K562 (cell line): ENCODE measurements around the gene MAST1. TPM values are rescaled to one million over a fixed set of nuclear protein-coding genes. Genes with fewer than 3 reads are reported as not detected.

Experiments used
- CC2D1A ChIP-seq: fragments of 450-650 bp; IDR thresholded peaks from 2 replicates; pipeline ENCODE4 v1.6.1; 2017; ENCODE audit warnings: mild to moderate bottlenecking
- CHD1 ChIP-seq: fragments of 200-600 bp; sonication (generic); IDR thresholded peaks from one replicate; pipeline ENCODE4 v1.6.1; 2012; ENCODE audit warnings: mild to moderate bottlenecking, moderate library complexity, low read length, inconsistent platforms
- CHD4 ChIP-seq: fragments of 200-600 bp; sonication (generic); IDR thresholded peaks from 3 replicates; pipeline ENCODE4 v1.6.1; 2012; ENCODE audit warnings: low read depth, mild to moderate bottlenecking, mixed read lengths, low read length, inconsistent platforms; ENCODE audit not compliant: insufficient read depth, insufficient replicate concordance, poor library complexity, severe bottlenecking
- ETS2 ChIP-seq: IDR thresholded peaks from 2 replicates; pipeline ENCODE4 v1.6.1; 2016; ENCODE audit warnings: borderline replicate concordance, missing genetic modification characterization, mild to moderate bottlenecking, moderate library complexity, missing compliant biosample characterization; ENCODE audit not compliant: poor library complexity, severe bottlenecking
- ETV6 ChIP-seq, 3 experiments: fragments of 150-350 bp in 1 of 3; sonication (generic) in 1 of 3; formaldehyde crosslinking in 1 of 3; IDR thresholded peaks; 2 replicates each; pipeline versions ENCODE4 v1.6.1 to v1.8.0; 2014 to 2022; ENCODE audit warnings: borderline replicate concordance in 2 of 3, low read depth in 2 of 3, antibody characterized with exemption in 1 of 3, low read length in 1 of 3, mild to moderate bottlenecking in 1 of 3, missing genetic modification reagents in 1 of 3
- FOSL1 ChIP-seq: fragments of 200-800 bp; sonication (Bioruptor generic); conservative IDR thresholded peaks from 2 replicates; pipeline ENCODE4 v1.6.1; 2016; ENCODE audit warnings: missing genetic modification characterization, missing compliant biosample characterization
- GATA2 ChIP-seq: sonication (generic); formaldehyde crosslinking; IDR thresholded peaks from 2 replicates; pipeline ENCODE4 v1.4.0; 2020; ENCODE audit warnings: mild to moderate bottlenecking, missing genetic modification reagents
- KAT8 ChIP-seq: fragments of 450-650 bp; IDR thresholded peaks from 2 replicates; pipeline ENCODE4 v1.6.1; 2016; ENCODE audit warnings: low read depth, mild to moderate bottlenecking
- KLF1 ChIP-seq: fragments of 450-650 bp; IDR thresholded peaks from 2 replicates; pipeline ENCODE4 v1.6.1; 2016; ENCODE audit warnings: missing genetic modification characterization, missing compliant biosample characterization
- PCBP2 ChIP-seq: fragments of 200-400 bp; formaldehyde crosslinking; IDR thresholded peaks from 2 replicates; pipeline ENCODE4 v1.6.1; 2018; ENCODE audit warnings: low read length, low read depth, mild to moderate bottlenecking, moderate library complexity; ENCODE audit not compliant: poor library complexity, severe bottlenecking
- SRSF7 ChIP-seq: fragments of 200-400 bp; formaldehyde crosslinking; optimal IDR thresholded peaks from 2 replicates; pipeline ENCODE3; 2017; ENCODE audit warnings: mild to moderate bottlenecking, low read depth, low read length
- STAG1 ChIP-seq: sonication (generic); formaldehyde crosslinking; IDR thresholded peaks from 2 replicates; pipeline ENCODE4 v1.5.0; 2020; ENCODE audit warnings: missing genetic modification reagents, borderline replicate concordance
- XRCC5 ChIP-seq: fragments of 200-400 bp; formaldehyde crosslinking; IDR thresholded peaks from 2 replicates; pipeline ENCODE4 v1.6.1; 2017; ENCODE audit warnings: low read depth, mild to moderate bottlenecking, low read length
- ZNF12 ChIP-seq: sonication (generic); formaldehyde crosslinking; IDR thresholded peaks from 2 replicates; pipeline ENCODE4 v1.4.0; 2020; ENCODE audit warnings: mild to moderate bottlenecking, missing genetic modification reagents
- ZNF217 ChIP-seq: sonication (generic); formaldehyde crosslinking; IDR thresholded peaks from 2 replicates; pipeline ENCODE4 v1.8.0; 2022; ENCODE audit warnings: mild to moderate bottlenecking, missing genetic modification reagents
- ZNF23 ChIP-seq: fragments of 250-450 bp; sonication (Bioruptor Pico); IDR thresholded peaks from 2 replicates; pipeline ENCODE4 v1.4.0; 2020; ENCODE audit warnings: mild to moderate bottlenecking
- ZSCAN29 ChIP-seq: fragments of 450-650 bp; IDR thresholded peaks from 2 replicates; pipeline ENCODE4 v1.6.1; 2017
- polyA plus RNA-seq, 8 experiments: library from polyadenylated mRNA; depleted of rRNA in 4 of 8; stranded (reverse) in 5 of 8; unstranded in 3 of 8; fragments of >200 nt; fragmentation: Nextera tagmentation in 2 of 8; fragmentation: Illumina TruSeq in 1 of 8; extraction: Ambion mirVana in 2 of 8; extraction: Trizol in 1 of 8; gene quantifications; 2 replicates each; pipeline versions ENCODE4 v1.2.1 to v1.2.3, GENCODE V29; 2011 to 2014; ENCODE audit warnings: inconsistent platforms in 1 of 8, missing spikeins in 1 of 8
- total RNA-seq, 7 experiments: library from RNA; depleted of rRNA in 6 of 7; stranded (reverse); fragments of >200 nt in 6 of 7; fragmentation: Illumina TruSeq in 2 of 7; extraction: Trizol in 2 of 7; gene quantifications; 2 replicates each; pipeline versions ENCODE4 v1.2.1 to v1.2.3, GENCODE V29; 2011 to 2021; ENCODE audit warnings: low replicate concordance in 1 of 7
- TF ChIP-seq, protein P1 (sequence below): sonication (generic); formaldehyde crosslinking; IDR thresholded peaks from 2 replicates; pipeline ENCODE4 v1.9.0; 2022; ENCODE audit warnings: mild to moderate bottlenecking, missing genetic modification reagents
- TF ChIP-seq, protein P2 (sequence below): IDR thresholded peaks from 2 replicates; pipeline ENCODE4 v1.6.1; 2012; ENCODE audit warnings: low read depth, low read length, improper control_type of control experiment, borderline replicate concordance
- TF ChIP-seq, protein P3 (sequence below): sonication (generic); formaldehyde crosslinking; IDR thresholded peaks from 2 replicates; pipeline ENCODE4 v1.8.0; 2022; ENCODE audit warnings: missing genetic modification reagents, mild to moderate bottlenecking, moderate library complexity, borderline replicate concordance
- TF ChIP-seq, protein P4 (sequence below): sonication (generic); formaldehyde crosslinking; IDR thresholded peaks from 2 replicates; pipeline ENCODE4 v1.8.1; 2022; ENCODE audit warnings: missing genetic modification reagents
- TF ChIP-seq, protein P5 (sequence below): fragments of 450-650 bp; conservative IDR thresholded peaks from 2 replicates; pipeline ENCODE4 v1.6.1; 2016; ENCODE audit warnings: missing genetic modification characterization, low read depth, mild to moderate bottlenecking, missing compliant biosample characterization, moderate library complexity

Gene MAST1
- total and polyA plus RNA-seq, 9 of the 15 experiments (the other 6 are each of a cell fraction or from before 2014, with no cell fraction given): 0.48 to 10.3 (median 3.9) TPM

DNA sequence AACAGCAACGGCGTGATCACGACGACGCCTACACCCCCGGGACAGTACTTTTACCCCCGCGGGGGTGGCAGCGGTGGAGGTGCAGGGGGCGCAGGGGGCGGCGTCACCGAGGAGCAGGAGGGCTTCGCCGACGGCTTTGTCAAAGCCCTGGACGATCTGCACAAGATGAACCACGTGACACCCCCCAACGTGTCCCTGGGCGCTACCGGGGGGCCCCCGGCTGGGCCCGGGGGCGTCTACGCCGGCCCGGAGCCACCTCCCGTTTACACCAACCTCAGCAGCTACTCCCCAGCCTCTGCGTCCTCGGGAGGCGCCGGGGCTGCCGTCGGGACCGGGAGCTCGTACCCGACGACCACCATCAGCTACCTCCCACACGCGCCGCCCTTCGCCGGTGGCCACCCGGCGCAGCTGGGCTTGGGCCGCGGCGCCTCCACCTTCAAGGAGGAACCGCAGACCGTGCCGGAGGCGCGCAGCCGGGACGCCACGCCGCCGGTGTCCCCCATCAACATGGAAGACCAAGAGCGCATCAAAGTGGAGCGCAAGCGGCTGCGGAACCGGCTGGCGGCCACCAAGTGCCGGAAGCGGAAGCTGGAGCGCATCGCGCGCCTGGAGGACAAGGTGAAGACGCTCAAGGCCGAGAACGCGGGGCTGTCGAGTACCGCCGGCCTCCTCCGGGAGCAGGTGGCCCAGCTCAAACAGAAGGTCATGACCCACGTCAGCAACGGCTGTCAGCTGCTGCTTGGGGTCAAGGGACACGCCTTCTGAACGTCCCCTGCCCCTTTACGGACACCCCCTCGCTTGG, 46.1 kb upstream of the MAST1 start (continued):
- TF ChIP-seq CHD4: no peak
- no peak for TF ChIP-seq STAG1 (CRISPR knock-in tag)
- TF ChIP-seq GATA2 (CRISPR knock-in tag): no peak
- TF ChIP-seq KAT8: no peak
- TF ChIP-seq, protein P1, sequence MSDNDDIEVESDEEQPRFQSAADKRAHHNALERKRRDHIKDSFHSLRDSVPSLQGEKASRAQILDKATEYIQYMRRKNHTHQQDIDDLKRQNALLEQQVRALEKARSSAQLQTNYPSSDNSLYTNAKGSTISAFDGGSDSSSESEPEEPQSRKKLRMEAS (CRISPR knock-in tag): peak; percentile 91
- TF ChIP-seq, protein P2, sequence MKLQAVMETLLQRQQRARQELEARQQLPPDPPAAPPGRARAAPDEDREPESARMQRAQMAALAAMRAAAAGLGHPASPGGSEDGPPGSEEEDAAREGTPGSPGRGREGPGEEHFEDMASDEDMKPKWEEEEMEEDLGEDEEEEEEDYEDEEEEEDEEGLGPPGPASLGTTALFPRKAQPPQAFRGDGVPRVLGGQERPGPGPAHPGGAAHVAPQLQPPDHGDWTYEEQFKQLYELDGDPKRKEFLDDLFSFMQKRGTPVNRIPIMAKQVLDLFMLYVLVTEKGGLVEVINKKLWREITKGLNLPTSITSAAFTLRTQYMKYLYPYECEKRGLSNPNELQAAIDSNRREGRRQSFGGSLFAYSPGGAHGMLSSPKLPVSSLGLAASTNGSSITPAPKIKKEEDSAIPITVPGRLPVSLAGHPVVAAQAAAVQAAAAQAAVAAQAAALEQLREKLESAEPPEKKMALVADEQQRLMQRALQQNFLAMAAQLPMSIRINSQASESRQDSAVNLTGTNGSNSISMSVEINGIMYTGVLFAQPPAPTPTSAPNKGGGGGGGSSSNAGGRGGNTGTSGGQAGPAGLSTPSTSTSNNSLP: no peak
- no peak for TF ChIP-seq ETS2
- no peak for TF ChIP-seq ZNF12 (CRISPR knock-in tag)
- no peak for TF ChIP-seq KLF1 (tag)
- TF ChIP-seq FOSL1 (tag): no peak
- TF ChIP-seq ZSCAN29: peak; percentile 81; the same call in 1 of the 2 replicates
- TF ChIP-seq, protein P3, sequence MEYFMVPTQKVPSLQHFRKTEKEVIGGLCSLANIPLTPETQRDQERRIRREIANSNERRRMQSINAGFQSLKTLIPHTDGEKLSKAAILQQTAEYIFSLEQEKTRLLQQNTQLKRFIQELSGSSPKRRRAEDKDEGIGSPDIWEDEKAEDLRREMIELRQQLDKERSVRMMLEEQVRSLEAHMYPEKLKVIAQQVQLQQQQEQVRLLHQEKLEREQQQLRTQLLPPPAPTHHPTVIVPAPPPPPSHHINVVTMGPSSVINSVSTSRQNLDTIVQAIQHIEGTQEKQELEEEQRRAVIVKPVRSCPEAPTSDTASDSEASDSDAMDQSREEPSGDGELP: peak; percentile 95
- peak; percentile 95 for TF ChIP-seq CHD1
- no peak for TF ChIP-seq CC2D1A
- TF ChIP-seq PCBP2: no peak
- TF ChIP-seq ETV6 (IDR thresholded peaks at IDR 0.05; ENCODE audit: borderline replicate concordance in 1 of 2, low read depth in 2 of 2, low read length in 1 of 2): no peak; a peak in 1 of 4 replicates
- TF ChIP-seq ETV6 (CRISPR knock-in tag; IDR thresholded peaks at IDR 0.05; ENCODE audit: borderline replicate concordance): no peak
- peak; percentile 38 for TF ChIP-seq SRSF7
- TF ChIP-seq ZNF23 (CRISPR knock-in tag): no peak
- TF ChIP-seq XRCC5: no peak; the same call in 1 of the 2 replicates
- TF ChIP-seq, protein P4, sequence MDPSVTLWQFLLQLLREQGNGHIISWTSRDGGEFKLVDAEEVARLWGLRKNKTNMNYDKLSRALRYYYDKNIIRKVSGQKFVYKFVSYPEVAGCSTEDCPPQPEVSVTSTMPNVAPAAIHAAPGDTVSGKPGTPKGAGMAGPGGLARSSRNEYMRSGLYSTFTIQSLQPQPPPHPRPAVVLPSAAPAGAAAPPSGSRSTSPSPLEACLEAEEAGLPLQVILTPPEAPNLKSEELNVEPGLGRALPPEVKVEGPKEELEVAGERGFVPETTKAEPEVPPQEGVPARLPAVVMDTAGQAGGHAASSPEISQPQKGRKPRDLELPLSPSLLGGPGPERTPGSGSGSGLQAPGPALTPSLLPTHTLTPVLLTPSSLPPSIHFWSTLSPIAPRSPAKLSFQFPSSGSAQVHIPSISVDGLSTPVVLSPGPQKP (CRISPR knock-in tag): no peak
- no peak for TF ChIP-seq ZNF217 (CRISPR knock-in tag)
- TF ChIP-seq, protein P5, sequence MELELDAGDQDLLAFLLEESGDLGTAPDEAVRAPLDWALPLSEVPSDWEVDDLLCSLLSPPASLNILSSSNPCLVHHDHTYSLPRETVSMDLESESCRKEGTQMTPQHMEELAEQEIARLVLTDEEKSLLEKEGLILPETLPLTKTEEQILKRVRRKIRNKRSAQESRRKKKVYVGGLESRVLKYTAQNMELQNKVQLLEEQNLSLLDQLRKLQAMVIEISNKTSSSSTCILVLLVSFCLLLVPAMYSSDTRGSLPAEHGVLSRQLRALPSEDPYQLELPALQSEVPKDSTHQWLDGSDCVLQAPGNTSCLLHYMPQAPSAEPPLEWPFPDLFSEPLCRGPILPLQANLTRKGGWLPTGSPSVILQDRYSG: no peak
